HG03565 (cell line): Measurements from ENCODE around the gene GJC1.

ENCODE experiments used
- ATAC-seq: cut with Tn5 transposase; IDR thresholded peaks from one replicate; pipeline ENCODE4 v1.9.1; 2021; ENCODE audit warnings: mild to moderate bottlenecking, moderate library complexity; ENCODE audit not compliant: unreplicated experiment

GJC1 gene

GRCh38 chr17:44779211-44780025 is 50.7 kb downstream of the GJC1 start:
- ATAC-seq: no peak

GRCh38 chr17:44778656-44779210 is 51.4 kb downstream of the GJC1 start:
- no peak for ATAC-seq

- ATAC-seq: no peak
Measured at GRCh38 chr17:44777394-44778348, 52.4 kb downstream of the GJC1 start.

GRCh38 chr17:44776628-44777393 is 53.3 kb downstream of the GJC1 start:
- no peak for ATAC-seq

GRCh38 chr17:44775838-44776621 is 54.1 kb downstream of the GJC1 start:
- ATAC-seq: peak; percentile 5

GRCh38 chr17:44775136-44775837 is 54.8 kb downstream of the GJC1 start:
- peak; percentile 67 for ATAC-seq

- no peak for ATAC-seq
Measured at GRCh38 chr17:44774271-44775135, 55.6 kb downstream of the GJC1 start.

- ATAC-seq: no peak
Measured at GRCh38 chr17:44773140-44773539, 56.9 kb downstream of the GJC1 start.

- ATAC-seq: no peak
Measured at GRCh38 chr17:44772308-44773045, 57.6 kb downstream of the GJC1 start.

- no peak for ATAC-seq
Measured at GRCh38 chr17:44770166-44770925, 59.7 kb downstream of the GJC1 start.

GRCh38 chr17:44769647-44770084 is 60.4 kb downstream of the GJC1 start:
- ATAC-seq: no peak

- no peak for ATAC-seq
Measured at GRCh38 chr17:44769230-44769629, 60.9 kb downstream of the GJC1 start.

- ATAC-seq: no peak
Measured at GRCh38 chr17:44768505-44769142, 61.5 kb downstream of the GJC1 start.

GRCh38 chr17:44767493-44767892 is 62.6 kb downstream of the GJC1 start:
- no peak for ATAC-seq

- ATAC-seq: no peak
Measured at GRCh38 chr17:44766409-44767038, 63.6 kb downstream of the GJC1 start.

GRCh38 chr17:44765965-44766364 is 64.1 kb downstream of the GJC1 start:
- no peak for ATAC-seq
